Jurkat, Clone E6-1 (cell line): ENCODE results near the gene TUT4.

ENCODE experiments used
- DNase-seq: peaks from one replicate; pipeline ENCODE4 v3.0.0-alpha.2; 2011; ENCODE audit warnings: low read depth, low spot score
- H3K4me3 ChIP-seq: 2 replicates; pipeline ENCODE4 v1.5.1; 2011; ENCODE audit warnings: mild to moderate bottlenecking, low read length, control low read depth, moderate library complexity

TUT4 gene

GRCh38 chr1:52546852-52547251 lies 6.0 kb downstream of the TUT4 start:
- H3K4me3 ChIP-seq = no peak overlapping the region
- DNase-seq = no peak

- DNase-seq = no peak
- no peak overlapping the region for H3K4me3 ChIP-seq
Observed at GRCh38 chr1:52544665-52545525, 8.0 kb downstream of the TUT4 start.

- H3K4me3 ChIP-seq = no peak overlapping the region
- no peak for DNase-seq
Observed at GRCh38 chr1:52542085-52542688, 10.7 kb downstream of the TUT4 start.

GRCh38 chr1:52534928-52535764 lies 17.7 kb downstream of the TUT4 start:
- DNase-seq = no peak

GRCh38 chr1:52533713-52534112 lies 19.2 kb downstream of the TUT4 start:
- no peak for DNase-seq
- no peak overlapping the region for H3K4me3 ChIP-seq

More at GRCh38 chr1:52534928-52535764, 17.7 kb downstream of the TUT4 start:
- no peak overlapping the region for H3K4me3 ChIP-seq

GRCh38 chr1:52532731-52533327 lies 20.1 kb downstream of the TUT4 start:
- H3K4me3 ChIP-seq = no peak overlapping the region
- DNase-seq = no peak

GRCh38 chr1:52532247-52532646 lies 20.6 kb downstream of the TUT4 start:
- no peak for DNase-seq
- H3K4me3 ChIP-seq = no peak overlapping the region

- no peak for DNase-seq
- no peak overlapping the region for H3K4me3 ChIP-seq
Observed at GRCh38 chr1:52531249-52531872, 21.5 kb downstream of the TUT4 start.

- DNase-seq = no peak
Observed at GRCh38 chr1:52530563-52531144, 22.2 kb downstream of the TUT4 start.

GRCh38 chr1:52523376-52523775 lies 29.5 kb downstream of the TUT4 start:
- no peak for DNase-seq
- H3K4me3 ChIP-seq = no peak overlapping the region

More at GRCh38 chr1:52530563-52531144, 22.2 kb downstream of the TUT4 start:
- no peak overlapping the region for H3K4me3 ChIP-seq

GRCh38 chr1:52520148-52520547 lies 32.7 kb downstream of the TUT4 start:
- no peak for DNase-seq
- no peak overlapping the region for H3K4me3 ChIP-seq

GRCh38 chr1:52518962-52519361 lies 33.9 kb downstream of the TUT4 start:
- H3K4me3 ChIP-seq = no peak overlapping the region
- no peak for DNase-seq

- no peak overlapping the region for H3K4me3 ChIP-seq
- DNase-seq = no peak
Observed at GRCh38 chr1:52511851-52512615, 40.9 kb downstream of the TUT4 start.

GRCh38 chr1:52511439-52511838 lies 41.5 kb downstream of the TUT4 start:
- H3K4me3 ChIP-seq = no peak overlapping the region
- no peak for DNase-seq

GRCh38 chr1:52506920-52507546 lies 45.9 kb downstream of the TUT4 start:
- no peak for DNase-seq
- H3K4me3 ChIP-seq = no peak overlapping the region

- no peak for DNase-seq
- no peak overlapping the region for H3K4me3 ChIP-seq
Observed at GRCh38 chr1:52506349-52506748, 46.5 kb downstream of the TUT4 start.

- no peak for DNase-seq
- H3K4me3 ChIP-seq = no peak overlapping the region
Observed at GRCh38 chr1:52504720-52505119, 48.2 kb downstream of the TUT4 start.

GRCh38 chr1:52503706-52504105 lies 49.2 kb downstream of the TUT4 start:
- H3K4me3 ChIP-seq = no peak overlapping the region
- no peak for DNase-seq
